Stimulated activated CD4-positive, alpha-beta T cell treated with anti-CD3 and anti-CD28 coated beads, TNF-alpha, amount 100 ng/mL, for 24 hours (primary cell): ENCODE results near the gene SERINC1.
A peak's percentile ranks its signal among the peaks of the same experiment; 100 is the strongest.
"Not testable (repeated sequence)": the region's sequence is repeated elsewhere in the genome, so short reads cannot be mapped to it uniquely, and the experiment has no call there.

Source experiments
- DNase-seq, 3 experiments: peaks; one replicate each; pipeline ENCODE4 v3.0.0-alpha.2; 2020; ENCODE audit warnings: low read depth in 3 of 3

The SERINC1 gene

DNA sequence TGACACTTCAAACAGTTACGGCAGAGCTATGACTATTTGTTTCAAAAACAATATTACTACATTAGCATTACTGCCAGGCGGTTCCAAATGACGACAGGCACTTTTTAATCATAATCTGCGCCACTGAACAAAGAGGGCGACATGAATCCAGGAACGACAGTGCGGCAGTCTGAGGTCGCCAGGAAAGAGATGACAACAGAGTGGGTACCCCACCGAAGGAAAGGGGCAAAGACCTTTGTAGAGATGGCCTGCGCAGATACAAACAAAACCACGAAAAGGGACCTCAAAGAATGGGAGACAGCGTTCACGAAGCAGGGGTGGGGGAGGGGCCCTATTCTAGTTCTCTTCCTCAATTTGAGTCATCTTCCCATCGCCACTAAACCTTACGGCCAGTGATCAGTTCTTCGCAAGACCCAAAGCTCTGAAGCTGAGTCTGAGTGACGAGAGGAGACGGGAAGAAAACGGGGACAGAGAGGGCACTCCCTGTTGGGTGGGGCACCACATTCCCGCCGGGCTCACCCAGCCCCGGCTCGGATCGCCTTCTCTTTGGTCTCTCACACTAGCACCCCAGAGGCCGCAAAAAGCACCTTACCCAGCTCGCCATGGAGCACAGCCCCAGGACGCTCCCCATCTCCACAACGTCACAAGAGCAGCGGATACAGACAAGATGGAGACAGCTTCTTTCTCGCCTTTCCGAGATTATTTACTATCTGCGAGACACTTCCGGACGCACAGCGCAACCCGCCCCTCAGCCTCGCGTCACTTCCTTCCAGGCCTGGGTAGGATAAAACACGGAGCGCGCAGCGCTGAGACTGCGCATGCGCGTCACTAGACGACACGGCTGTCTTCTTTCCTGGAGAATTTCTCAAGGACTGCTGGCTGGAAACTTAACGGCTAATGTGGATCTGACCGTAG, at the start of gene SERINC1:
TSS of gene SERINC1 (minus strand) at position 701 of the 915 bp plus-strand sequence. CDS start at position 631, 70 bp downstream.
- DNase-seq, result peak; percentile 87 to 88 (median 88)

DNA sequence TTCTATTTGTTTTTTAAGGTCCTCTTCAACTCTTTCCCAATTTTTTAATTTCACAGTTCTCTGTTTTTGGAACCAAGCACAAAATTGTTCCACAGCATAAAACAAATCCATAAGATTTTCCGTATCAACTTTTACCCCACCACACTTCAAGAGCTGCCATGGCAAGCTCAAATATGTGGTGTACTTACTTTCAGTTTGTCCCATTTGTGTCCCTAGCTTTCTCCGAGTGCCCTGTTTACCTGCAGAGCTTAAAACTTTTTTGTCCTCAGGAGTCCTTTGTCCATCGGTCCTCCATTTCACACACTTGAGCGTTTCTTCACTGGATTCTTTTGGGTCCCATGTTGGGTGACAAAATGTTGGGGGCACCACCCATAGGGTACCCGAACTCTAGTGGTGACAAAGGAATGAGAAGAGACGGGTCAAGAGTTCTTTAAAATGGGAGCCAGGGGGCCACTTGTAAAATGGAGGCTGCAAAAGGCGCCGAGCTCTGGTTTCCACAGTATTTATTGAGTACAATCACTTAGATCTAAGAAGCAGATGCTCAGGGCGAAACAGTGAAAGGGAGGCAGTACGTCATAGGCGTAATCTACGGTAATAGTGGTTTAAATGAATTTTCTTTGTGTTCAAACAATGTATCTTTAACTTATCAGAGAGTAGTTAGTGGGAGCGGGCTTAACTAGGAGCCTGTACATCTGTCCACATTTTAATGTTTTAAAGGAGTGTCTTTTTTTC, 39.8 kb upstream of the SERINC1 start:
- DNase-seq, result no peak

DNA sequence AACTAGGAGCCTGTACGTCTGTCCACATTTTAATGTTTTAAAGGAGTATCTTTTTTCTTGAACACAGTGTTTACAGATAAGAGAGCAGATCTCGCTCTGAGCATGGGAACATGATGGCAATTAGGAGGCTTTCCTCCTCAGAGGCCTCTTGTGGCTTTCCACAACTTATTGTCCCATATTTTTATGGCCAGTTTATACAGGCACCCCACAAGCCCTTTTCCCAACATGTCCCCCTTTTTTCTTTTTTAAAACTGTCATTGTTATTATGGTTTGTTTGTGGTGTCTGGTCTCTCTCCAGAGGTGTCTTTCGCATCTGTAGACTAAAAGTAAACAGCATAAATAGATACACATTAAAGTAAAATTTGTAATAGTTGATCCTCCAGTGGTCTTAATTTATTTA, 33.6 kb upstream of the SERINC1 start:
- not testable (repeated sequence) for DNase-seq

DNA sequence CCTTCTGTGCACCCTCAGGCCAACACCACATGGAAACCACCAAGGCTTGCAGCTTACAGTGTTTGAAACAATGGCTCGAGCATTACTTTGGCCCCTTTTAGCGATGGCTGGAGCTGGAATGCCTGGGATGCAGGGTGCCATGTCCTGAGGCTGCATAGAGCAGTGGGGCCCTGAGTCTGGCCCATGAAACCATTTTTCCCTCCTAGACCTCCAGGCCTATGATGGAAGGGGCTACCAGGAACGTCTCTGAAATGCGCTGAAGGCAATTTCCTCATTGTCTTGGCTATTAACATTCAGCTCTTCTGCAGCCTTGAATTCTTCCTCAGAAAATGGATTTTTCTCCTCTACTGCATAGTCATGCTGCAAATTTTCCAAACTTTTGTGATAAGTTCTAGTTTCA, 29.9 kb upstream of the SERINC1 start:
- no peak for DNase-seq

DNA sequence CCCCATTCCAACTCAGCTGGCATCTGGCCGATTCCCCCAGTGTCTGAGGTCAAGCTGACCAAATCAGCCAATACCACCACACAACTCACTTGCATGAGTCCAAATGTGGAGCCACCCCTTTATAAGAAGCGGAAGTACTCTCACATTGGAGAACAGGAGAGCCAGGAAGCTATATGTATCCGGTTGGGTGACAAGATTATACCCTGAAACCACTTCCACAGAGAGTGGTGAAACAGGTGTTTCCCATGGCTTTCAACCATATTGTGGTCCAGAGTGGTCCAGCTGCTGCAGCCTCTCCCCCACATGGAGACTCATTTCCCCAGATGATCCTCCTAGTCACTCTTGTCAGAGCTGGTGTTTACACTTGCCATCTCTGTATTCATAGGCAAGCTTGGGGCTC, 24.0 kb upstream of the SERINC1 start:
- no peak for DNase-seq

DNA sequence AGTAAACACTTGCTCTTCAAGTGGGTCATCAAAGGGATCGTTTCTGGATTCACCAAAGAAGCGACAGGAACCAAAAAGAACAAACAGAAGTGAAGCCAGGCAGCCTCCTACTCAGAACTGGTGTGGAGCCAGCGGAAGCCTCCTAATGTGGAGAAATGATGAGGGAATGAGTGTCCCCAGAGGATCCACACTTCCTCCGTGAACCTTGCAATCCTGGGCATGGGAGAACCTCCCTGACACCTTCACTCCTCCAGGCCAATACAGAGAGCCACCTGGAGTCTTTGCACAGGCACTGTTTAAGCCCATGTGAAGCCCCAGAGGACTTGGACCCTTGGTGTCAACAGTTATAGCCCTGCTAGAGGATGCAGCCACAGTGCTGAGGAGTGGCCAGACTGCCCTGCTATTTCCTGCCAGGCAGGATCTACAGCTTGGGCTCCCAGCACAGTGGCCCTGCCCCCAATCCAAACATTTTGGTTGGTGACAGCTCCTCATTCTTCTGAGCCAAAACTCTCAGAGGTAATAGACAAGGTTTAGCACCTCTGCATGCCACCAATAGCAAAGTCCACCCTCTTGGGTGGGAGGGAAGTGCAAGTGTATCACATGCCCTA, 23.2 kb upstream of the SERINC1 start:
- no peak for DNase-seq

DNA sequence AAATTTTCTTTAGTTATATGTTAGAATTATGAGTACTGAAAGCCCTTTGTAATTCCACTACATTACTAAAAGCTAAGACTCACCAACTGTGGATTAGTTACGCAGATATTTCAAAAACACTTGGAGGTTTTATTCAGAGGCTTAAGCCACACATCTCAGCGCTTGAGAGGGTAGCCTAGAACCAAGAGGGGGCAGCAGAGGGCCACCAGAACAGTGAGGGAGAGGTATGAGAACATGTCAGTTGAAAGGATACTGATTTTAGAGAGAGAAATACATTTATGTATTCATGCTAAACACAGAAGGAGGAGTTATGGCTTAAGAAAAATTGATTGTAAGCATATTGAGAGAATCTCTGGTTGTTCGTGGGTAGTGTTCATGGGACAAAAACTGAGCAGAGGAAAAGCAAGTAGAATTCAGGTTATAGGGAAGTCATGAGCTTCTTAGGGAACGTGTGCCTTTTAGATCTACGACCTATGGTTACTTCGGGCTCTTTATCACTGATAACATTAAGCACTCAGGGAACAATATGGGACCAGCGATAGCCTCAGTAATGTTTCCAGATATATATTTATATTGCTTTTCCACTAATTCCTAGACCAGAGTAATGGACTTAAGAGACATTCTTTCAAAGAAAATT, 20.4 kb upstream of the SERINC1 start:
- DNase-seq, result peak; percentile 40 to 59 (median 45)

DNA sequence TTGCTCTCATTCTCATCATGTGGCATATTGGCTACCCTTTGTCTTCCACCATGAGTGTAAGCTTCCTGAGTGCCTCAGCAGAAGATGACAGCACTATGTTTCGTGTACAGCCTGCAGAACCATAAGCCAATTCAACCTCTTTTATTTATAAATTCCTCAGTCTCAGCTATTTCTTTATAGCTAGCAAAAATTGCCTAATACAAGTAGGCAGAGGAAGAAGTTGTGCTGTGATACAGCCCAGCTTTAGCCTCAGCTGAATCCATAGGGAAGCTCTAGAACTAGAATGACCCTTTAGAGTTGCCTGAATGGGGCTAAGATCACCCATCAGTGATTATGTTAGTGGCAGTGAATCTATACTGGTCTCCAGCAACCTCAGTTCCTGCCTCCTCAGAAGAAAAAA, 19.0 kb upstream of the SERINC1 start:
- DNase-seq, result no peak

DNA sequence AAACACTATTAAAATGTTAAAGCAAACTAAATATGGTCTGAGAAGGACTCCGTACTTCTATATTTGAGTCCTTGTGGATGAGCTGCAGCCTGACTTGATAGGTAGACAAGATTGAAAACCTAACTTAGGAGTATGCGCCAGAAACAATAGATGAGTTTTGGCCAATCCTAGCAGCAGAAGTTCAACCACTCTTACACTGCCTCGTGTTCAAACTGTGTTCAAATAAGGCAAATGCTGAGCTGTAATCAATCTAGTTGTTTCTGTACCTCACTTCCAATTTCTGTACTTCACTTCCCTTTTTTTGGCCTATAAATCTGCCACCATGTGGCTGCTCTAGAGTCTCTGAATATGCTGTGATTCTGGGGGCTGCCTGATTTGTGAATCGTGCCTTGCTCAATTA, 13.2 kb upstream of the SERINC1 start:
- no peak for DNase-seq

DNA sequence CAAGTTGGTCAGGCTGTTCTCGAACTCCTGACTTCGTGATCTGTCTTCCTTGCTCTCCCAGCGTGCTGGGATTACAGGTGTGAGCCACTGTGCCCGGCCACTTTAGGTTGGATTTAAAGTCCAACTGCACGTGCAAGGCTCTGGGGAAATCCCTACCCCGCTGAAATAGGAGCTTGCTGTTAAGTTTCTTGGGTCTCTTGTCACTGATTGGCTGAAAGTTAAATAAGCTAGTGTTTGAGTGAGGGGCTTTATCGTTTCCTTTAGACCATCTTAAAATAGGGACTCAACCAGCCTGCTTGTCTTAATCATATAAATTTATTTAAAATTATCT, 11.1 kb upstream of the SERINC1 start:
- no peak for DNase-seq

DNA sequence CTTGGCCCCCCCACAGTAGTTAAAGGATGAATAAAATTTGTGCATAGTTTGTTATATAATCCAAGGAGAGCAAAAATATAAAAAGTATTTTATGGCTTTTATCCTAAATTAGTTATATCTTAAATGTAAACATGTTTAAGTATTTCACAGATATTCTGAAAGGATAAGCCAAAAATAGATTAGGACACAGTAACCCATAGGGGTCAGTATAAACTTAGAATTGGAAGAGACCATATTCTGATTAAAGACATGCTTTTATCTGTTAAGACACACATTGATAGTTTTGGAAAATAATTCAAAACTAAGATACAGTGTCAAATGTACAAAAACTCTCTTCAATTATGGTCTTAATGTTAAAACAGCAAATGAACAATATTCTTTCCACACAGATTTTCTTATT, 4.5 kb upstream of the SERINC1 start:
- no peak for DNase-seq

DNA sequence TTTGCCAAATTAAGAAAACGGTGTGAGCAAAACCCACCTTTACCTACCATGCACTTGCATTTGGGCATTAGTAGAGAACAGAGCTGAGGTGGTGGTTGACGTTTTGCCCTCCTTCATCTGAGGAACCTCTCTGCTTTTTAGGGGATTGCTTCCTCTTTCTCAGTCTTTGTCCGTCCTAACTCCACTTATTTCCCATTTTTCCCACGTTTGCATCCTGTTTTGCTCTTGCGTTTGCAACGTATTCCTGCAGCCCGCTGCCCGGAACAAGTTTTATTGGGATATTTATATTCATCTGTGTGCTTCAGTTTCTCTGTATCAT, 374 bp upstream of the SERINC1 start:
- DNase-seq, result no peak

DNA sequence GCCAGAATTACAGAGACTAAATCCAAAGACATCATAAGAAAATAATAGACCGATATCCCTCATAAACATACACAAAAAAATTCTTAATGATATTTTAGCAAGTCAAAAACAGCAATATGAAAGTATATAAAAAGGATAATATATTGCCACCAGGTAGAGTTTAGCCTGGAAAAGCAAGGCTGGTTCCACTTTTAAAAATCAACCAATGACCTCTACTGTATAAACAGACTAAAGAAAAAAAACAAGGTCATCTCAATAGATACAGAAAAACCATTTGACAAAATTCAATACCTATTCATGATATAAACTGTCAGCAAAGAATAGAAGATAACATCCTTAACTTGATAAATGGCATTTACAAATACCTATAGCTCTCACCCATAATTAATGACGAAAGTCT, 9.7 kb downstream of the SERINC1 start:
- DNase-seq, result no peak

DNA sequence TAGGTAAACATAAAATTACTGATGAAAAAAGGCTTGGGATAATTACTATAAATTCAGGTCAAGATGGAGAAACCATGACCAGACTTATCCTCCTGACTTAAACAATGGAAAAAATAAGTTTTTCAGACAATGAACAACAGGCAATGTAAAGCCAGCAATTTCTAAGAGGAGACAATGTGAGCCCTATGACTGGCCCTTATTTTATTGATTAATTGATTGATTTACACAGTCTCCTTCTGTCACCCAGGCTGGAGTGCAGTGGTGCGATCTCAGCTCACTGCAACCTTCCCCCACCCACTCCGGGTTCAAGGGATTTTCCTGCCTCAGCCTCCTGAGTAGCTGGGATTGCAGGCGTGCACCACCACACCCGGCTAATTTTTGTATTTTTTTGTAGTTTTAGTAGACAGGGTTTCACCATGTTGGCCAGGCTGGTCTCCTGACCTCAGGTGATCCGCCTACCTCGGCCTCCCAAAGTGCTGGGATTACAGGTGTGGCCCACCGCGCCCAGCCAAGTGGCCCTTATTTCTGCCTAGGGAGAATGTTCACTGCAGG, 11.7 kb downstream of the SERINC1 start:
- not testable (repeated sequence) for DNase-seq

DNA sequence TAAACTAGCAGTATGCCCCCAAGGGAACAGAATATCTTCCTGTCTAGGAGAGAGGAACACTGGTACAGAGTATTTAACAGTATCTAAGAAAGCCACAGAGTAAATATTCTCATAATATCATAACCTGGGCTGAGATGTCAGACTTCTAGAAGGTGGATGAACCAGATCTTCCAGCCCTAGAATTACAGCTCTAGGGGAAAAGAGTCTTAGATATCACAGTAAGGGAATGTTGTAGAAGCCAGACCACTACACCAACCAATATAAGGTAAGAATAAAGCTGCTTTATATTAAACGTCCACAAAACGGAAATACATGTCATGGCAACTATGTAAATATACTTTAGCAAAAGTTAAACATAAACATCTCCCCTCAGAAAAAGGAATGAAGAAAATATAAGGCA, 12.4 kb downstream of the SERINC1 start:
- DNase-seq, result no peak

DNA sequence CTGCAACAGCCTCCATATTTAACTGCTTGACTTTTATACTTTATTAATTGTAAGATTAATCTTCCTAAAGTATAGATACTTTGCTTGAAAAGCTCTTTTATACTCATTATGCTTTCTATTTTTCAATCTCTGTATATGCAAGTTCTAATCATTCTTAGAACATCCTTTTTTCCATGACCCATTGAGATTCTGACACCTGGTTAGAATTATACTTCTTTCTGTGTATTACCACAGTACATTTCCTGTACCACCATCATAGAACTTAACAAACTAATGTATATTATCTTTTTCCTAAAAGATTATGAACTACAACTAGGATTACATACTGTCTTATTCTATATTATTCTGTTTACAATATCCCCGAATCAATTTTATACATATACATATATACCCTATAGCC, 13.5 kb downstream of the SERINC1 start:
- no peak for DNase-seq

DNA sequence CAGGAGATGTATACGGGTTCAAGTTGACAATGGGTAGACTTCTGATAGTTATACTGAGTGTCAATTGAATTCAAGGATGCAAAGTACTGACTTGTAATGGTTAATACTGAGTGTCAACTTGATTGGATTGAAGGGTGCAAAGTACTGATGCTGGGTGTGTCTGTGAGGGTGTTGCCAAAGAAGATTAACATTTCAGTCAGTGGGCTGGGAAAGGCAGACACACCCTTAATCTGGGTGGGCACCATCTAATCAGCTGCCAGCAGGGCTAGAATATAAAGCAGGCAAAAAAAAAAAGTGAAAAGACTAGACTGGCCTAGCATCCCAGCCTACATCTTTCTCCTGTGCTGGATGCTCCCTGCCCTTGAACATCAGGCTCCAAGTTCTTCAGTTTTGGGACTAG, 16.5 kb downstream of the SERINC1 start:
- not testable (repeated sequence) for DNase-seq

DNA sequence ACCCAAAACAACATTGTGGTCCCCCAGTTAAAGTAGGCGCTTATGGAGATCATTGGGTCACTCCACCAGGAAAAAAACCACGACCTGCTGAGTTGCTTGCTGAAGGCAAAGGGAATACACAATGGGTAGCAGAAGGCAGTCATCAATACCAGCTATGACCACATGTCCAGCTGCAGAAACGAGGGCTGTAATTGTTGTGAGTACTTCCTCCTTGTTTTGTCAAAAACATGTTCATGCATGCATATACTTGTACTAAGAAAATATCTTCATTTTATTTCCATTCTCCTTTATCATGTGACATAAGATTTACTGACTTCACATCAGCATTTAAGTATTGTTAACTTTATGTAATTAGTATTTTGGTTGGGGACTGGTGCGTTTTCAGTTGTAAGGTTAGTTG, 16.9 kb downstream of the SERINC1 start:
- no peak for DNase-seq

DNA sequence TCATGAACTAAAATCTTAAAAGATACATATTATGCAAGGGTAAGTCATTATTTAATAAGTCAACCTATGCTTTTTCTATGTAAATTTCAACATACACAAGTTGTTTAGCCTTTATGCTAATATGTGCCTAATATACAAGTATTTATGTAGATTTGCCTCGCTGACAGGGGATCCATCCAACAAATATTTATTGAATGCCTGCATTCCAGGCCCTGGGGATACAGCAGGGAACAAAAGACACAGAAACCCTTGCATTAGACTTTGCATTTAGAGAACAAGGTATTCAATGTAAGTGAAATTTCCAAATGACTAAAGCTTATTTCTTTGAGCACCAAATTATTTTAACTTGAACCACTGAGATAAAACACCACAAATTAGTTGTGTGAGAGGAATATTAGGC, 19.1 kb downstream of the SERINC1 start:
- DNase-seq, result no peak

DNA sequence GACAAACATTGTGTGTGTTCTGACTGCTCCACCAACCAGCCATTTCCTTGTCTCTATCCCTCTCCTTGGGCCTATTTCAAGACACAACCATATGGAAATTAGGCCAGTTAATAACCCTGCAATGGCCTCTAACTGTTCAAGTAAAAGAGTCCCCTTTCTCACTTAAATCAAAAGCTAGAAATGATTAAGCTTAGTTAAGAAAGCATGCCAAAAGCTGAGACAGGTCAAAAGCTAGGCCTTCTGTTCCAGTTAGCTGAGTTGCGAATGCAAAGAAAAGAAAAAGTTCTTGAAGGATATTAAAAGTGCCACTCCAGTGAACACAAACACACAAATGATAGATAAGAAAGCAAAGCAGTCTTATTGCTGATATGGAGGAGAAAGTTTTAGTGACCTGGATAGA, 22.5 kb downstream of the SERINC1 start:
- no peak for DNase-seq

DNA sequence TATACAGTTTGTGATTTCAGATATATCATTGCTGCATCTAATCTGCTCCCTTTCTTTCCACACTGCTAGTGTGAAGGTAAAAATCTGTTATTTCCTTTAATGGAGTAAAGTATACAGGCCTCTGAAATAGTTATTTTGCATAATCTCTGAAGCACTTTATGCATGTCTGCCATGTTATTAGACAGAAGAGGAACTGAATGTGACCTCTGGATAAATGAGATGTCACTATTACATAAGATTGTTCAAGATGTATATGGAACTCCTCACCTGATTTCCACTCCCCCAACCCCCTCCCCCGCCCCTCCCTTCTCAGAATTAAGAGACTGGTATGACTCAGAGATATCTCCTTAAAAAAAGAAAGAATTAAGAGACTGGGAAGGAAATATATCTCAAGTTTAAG, 26.3 kb downstream of the SERINC1 start:
- no peak for DNase-seq

DNA sequence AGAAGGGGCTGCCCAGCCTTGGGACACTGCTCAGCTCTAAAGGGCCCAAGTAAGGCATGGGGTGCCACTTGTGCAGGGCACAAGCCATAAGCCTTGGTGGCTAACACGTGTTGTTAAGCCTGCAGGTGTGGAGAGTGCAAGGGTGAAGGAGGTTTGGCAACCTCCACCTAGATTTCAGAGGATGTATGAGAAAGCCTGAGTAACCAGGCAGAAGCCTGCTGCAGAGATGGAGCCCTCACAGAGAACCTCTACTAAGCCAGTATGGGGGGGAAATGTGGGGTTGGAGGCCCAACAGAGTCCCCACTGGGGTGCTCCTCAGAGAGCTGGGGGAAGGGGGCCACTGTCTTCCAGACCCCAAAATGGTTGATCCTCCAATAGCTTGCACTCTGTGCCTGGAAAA, 32.6 kb downstream of the SERINC1 start:
- DNase-seq, result no peak
